Cardiac atrium fibroblast (primary cell): Measurements from ENCODE around the gene GAB4. TPM values are rescaled to one million over a fixed set of nuclear protein-coding genes. Genes with fewer than 3 reads are reported as not detected.

Experiments used
- total RNA-seq: library from RNA; depleted of rRNA; stranded (reverse); fragments of >200 nt; gene quantifications from 2 replicates; pipeline ENCODE4 v1.2.3, GENCODE V29; 2015

Gene GAB4, protein sequence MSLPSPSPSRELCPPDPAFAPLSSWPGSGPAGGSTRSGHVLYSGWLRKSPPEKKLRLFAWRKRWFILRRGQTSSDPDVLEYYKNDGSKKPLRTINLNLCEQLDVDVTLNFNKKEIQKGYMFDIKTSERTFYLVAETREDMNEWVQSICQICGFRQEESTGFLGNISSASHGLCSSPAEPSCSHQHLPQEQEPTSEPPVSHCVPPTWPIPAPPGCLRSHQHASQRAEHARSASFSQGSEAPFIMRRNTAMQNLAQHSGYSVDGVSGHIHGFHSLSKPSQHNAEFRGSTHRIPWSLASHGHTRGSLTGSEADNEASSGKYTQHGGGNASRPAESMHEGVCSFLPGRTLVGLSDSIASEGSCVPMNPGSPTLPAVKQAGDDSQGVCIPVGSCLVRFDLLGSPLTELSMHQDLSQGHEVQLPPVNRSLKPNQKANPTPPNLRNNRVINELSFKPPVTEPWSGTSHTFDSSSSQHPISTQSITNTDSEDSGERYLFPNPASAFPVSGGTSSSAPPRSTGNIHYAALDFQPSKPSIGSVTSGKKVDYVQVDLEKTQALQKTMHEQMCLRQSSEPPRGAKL
- not detected in 2 replicates for total RNA-seq

GRCh38 chr22:17007852-17008731, at the start of gene GAB4:
TSS of gene GAB4 (minus strand) at chr22:17008222. CDS start at chr22:17008114, 108 bp downstream.

Other genes starting within 250 kb of the GAB4 start
- not detected in 2 replicates for gene XKR3, start 182.8 kb downstream of the GAB4 start, total RNA-seq
- gene IL17RA, start 76.8 kb upstream of the GAB4 start, total RNA-seq: 13.4 and 14.7 TPM in 2 replicates
- gene TMEM121B, start 113.1 kb upstream of the GAB4 start, total RNA-seq: under 0.01 TPM in 1 of 2 replicates, not detected in the other
- gene HDHD5, start 151.1 kb upstream of the GAB4 start, total RNA-seq: 55.2 and 66.8 TPM in 2 replicates
- gene ADA2, start 211.2 kb upstream of the GAB4 start, total RNA-seq: 0.32 and 1.3 TPM in 2 replicates